ENCODE results near the gene TMEM17.
"Not testable (repeated sequence)": the region's sequence is repeated elsewhere in the genome, so short reads cannot be mapped to it uniquely, and the experiment has no call there.

TMEM17 gene, protein sequence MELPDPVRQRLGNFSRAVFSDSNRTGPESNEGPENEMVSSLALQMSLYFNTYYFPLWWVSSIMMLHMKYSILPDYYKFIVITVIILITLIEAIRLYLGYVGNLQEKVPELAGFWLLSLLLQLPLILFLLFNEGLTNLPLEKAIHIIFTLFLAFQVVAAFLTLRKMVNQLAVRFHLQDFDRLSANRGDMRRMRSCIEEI

DNA sequence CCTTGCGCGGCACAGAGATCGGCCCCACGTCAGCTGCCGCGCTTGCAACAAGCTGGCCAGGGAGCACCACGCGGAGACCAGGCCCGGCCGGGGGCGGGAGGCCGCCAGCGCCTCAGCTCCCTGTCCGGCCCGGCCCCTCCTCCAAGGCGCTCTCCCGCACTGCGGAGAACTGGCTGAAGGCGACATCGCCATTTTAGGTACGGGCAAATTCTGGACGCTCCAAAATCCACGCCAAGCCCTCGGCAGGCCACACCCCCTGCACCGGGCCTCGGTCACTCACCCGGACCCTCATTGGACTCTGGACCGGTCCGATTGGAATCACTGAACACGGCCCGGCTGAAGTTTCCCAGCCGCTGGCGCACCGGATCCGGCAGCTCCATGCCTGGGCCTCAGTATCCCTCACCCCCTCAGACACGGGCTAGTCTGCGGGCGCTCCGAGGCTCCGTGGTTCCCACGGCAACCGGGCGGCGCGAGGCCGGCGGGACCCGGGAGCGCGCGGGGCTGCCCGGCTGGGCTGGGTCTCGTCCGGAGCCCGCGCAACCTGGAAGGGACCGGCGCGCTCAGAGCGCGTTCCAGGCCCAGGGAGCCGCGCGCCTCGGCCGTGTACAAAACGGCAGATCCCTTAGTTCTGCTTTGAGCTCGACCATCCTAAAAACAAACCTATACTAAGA lies at the start of gene TMEM17:
Gene TMEM17, minus strand, starts transcription at position 446 of the 671 bp plus-strand sequence. Its CDS starts 66 bp downstream, at position 380.
- DNase-seq = peak; percentile 96

- DNase-seq = no peak
Measured at GRCh38 chr2:62554440-62554839, 48.4 kb upstream of the TMEM17 start.

GRCh38 chr2:62550461-62550860 lies 44.5 kb upstream of the TMEM17 start:
- no peak for DNase-seq

GRCh38 chr2:62547854-62548253 lies 41.9 kb upstream of the TMEM17 start:
- DNase-seq = no peak

DNA sequence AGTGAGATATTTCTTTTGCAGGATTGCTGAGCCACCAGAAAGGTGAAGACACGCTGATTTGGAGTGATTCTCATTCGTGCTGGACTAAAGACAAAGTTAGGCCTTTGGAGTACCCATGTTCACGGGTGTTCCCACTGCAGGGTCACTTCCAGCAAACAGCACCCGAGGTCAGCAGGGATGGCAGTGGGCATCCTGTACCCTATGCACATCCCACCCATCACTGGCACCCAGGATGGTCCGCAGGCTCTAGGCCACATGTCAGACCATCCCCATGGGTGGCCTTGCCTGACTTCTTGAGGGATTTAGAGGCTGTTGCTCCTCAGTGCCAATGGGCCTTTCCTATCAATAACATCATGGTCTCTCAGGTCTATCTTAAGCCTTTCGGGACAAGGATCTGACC lies 39.3 kb upstream of the TMEM17 start:
- no peak for DNase-seq

GRCh38 chr2:62540408-62541168 lies 34.6 kb upstream of the TMEM17 start:
- DNase-seq = no peak

DNA sequence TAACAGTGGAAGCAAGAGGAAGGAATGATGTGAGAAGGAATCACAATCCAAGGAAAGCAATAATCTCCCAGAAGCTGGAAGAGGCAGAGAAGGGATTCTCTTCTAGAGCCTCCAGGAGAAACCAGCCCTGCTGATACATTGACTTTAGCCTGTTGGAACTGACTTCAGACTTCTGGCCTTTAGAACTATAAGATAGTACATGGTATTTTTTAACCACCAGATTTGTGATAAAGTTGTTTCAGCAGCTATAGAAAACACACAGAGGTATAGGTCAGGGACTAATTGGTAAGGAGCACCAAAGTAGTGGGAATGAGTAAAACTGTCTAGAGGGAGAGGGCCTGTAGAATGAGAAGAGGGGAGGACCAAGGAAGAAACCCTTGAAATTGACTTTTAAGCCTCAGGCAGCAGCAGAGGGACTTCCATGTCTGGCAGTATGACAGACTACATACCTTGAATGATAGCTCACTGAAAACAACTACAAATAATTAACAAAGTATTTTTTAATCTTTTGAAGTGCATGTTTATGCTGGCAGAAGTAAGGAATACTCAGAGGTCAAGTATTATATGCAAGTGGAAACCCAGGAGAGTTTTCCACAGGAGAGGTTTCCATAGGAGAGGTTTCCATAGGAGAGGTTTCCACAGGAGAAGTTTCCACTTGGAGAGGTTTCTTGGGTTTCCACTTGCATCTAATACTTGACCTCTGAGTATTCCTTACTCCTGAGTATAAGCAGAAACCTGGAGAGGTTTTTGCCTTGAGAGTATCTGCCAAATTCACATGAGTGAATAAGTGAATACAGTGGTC lies 33.8 kb upstream of the TMEM17 start:
- no peak for DNase-seq

- DNase-seq = no peak
Measured at GRCh38 chr2:62538756-62539155, 32.8 kb upstream of the TMEM17 start.

DNA sequence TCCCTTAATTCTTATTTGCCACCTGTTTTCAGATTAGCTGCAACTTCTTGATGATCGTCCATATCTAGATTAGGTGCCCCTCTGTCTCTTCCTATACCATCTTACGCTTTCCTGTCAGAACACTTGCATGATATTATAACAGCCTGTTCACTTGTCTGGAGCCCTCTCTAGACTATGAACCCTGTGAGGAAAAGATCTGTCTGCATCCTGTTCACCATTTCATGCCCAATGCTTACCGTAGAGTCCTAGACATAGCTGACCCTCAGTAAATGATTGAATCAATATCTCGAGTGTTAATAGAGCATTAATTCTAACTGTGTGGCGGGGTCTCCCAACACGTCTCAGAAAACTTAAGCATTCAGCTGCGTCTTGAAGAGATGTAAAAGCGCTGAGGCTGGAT lies 31.8 kb upstream of the TMEM17 start:
- no peak for DNase-seq

DNA sequence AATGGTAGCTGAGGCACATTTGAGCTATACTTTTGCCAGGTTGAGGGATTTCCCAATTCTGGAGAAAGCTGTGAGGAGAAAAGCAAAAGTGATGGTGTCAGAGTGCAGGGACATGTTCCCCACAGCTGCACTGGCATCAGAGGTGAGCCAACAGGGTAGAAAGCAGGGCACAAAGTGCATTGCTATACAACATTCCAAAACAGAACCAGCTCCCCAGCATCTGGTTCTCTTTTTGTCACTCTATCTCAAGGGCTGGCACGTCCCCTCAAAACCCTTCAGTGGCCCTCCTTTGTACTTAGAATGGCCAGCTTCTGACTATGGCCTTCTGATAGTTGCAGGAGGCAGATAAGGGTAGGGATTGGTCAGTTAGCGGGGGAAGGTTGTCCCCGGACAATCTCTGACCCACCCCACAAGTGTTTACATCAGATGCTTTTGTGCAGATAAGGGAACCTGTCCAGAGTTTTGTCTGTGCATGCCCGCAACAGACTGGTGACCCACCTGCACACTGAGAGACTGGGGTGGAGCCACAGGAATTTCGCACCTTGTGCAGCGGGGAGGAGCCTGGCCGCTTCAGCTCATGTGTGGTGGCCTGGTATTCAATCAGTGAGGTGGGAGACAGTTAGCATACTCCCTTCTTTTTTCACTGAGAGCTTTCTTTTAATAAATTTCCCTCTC lies 31.0 kb upstream of the TMEM17 start:
- DNase-seq = no peak

DNA sequence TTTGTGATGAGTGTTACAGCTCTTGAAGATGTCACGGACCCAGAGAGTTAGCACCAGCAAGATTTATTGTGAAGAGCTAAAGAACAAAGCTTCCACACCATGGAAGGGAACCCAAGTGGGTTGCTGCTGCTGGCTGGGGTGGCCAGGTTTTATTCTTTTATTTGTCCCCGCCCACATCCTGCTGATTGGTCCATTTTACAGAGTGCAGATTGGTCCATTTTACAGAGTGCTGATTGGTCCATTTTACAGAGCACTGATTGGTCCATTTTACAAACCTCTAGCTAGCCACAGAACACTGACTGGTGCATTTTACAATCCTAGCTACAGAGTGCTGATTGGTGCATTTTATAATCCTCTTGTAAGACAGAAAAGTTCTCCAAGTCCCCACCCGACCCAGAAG lies 29.5 kb upstream of the TMEM17 start:
- DNase-seq = not testable (repeated sequence)

DNA sequence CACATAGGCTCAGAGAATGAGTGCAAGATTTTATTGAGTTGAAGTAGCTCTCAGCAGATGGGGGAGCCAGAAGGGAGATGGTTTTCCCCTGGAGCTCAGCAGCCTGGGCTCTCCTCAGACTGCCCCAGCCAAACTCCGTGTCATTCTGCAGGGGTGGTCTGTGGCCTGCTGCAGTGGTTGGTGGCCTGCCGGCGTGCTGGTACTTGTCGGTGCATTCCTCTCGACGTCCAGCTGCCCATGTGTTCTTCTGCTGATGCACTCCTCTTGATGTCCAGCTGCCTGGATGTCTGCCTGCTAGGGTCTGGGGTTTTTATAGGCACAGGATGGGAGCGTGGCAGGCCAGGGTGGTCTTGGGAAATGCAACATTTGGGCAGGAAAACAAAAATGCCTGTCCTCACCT lies 25.6 kb upstream of the TMEM17 start:
- DNase-seq = no peak

- DNase-seq = no peak
Measured at GRCh38 chr2:62529758-62530157, 23.8 kb upstream of the TMEM17 start.

- DNase-seq = no peak
Measured at GRCh38 chr2:62527478-62528210, 21.6 kb upstream of the TMEM17 start.

DNA sequence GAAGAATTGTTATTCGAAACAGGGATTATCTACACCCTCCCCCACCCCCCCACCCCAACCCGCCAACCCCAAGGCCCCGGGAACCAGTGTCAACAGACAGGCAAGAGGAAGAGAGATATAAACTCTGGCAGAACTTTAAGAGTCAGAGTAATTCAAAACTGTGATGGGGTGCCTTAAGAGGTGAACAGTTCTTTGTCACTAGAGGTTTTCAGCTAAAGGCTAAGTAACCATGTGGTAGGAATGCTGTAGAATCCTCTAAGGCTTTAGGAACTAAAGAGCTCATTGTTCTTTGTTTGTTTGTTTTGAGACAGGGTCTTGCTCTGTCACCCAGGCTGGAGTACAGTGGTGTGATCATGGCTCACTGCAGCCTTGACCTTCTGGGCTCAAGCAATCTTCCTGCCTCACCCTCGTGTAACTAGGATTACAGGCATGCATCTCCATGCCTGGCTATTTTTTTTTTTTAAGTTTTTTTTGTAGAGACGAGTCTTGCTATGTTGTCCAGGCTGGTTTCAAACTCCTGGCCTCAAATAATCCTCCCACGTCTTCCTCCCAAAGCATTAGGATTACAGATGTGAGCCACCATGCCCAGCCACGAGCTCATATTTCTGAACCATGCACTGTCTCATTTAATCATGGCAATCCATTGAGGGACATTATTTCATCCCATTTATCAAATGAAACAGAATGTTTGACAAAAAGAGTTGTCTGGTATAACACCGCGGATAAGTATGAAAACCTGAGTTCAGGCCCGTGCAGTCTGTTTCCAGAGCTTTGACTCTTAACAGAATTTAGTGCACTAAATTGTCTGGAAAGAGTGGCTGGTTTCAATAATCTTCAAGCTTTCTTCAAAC lies 20.8 kb upstream of the TMEM17 start:
- no peak for DNase-seq

GRCh38 chr2:62525549-62526269 lies 19.7 kb upstream of the TMEM17 start:
- DNase-seq = no peak

DNA sequence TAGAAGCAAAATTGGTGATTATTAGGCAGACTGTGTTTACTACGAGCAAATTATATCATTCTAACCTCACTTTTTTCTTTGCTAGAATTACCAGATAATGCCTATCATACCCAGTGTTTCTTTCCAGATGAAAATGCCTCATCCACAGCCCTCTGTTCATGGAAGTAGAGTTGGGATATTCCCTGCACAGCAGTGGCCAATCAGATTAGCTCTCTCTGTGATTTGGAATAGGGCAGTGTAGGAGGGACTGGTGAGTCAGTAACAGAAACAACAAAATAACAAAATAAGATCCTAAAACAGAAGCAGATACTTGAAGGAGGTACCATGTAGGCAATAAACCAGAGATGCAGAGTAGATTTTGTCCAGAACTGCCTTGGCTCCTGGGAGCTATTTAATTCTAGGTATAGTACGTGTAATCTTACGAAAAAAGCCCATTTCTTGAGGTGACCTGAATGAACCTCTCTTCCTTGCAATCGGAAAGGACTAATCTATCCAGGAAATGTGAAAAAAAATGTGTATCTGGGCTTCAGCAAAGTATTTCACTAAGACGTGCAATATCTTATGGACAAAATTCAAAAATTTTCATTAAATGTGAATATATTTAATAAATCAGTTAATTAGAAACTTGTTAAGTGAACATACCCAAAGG lies 18.4 kb upstream of the TMEM17 start:
- DNase-seq = no peak

DNA sequence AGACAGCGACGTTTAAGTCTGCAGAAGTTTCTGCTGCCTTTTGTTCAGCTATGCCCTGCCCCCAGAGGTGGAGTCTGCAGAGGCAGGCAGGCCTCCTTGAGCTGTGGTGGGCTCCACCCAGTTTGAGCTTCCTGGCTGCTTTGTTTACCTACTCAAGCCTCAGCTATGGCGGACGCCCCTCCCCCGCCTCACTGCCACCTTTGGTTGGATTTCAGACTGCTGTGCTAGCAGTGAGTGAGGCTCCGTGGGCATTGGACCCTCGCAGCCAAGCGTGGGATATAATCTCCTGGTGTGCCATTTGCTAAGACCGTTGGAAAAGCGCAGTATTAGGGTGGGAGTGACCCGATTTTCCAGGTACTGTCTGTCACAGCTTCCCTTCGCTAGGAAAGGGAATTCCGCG lies 15.1 kb upstream of the TMEM17 start:
- not testable (repeated sequence) for DNase-seq

GRCh38 chr2:62512384-62512783 lies 6.4 kb upstream of the TMEM17 start:
- DNase-seq = no peak

DNA sequence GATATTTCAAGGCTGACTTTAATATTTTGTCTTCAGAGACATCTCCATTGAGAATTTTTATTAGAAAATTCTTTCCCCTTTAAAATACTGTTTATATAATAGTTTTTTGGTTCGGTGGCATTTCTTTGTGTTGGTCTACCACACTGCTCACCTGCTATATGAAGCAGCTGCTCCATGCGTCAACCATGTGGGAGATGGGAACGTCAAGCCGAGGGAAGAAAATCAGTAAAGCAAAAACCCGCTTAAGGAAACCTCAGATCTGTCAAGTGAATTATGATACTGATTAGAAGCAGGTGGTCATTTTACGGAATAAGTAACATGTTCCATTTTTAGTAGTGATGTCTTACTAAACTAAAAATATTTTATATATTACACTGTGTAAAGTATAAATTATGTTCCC lies 5.6 kb upstream of the TMEM17 start:
- DNase-seq = no peak
